HepG2 (cell line): ENCODE measurements around the gene RHBDL1. TPM values are rescaled to one million over a fixed set of nuclear protein-coding genes. Genes with fewer than 3 reads are reported as not detected.

Source experiments
- AHR ChIP-seq: IDR thresholded peaks from 2 replicates; pipeline ENCODE4 v1.6.1; 2018; ENCODE audit warnings: missing genetic modification reagents, missing compliant biosample characterization
- ARNTL ChIP-seq: sonication (generic); formaldehyde crosslinking; IDR thresholded peaks from 2 replicates; pipeline ENCODE4 v1.4.0; 2020; ENCODE audit warnings: mild to moderate bottlenecking, missing genetic modification reagents
- ERF ChIP-seq: IDR thresholded peaks from 2 replicates; pipeline ENCODE4 v1.6.1; 2018; ENCODE audit warnings: missing biosample characterization, missing genetic modification reagents
- MAF1 ChIP-seq: sonication (generic); formaldehyde crosslinking; IDR thresholded peaks from 2 replicates; pipeline ENCODE4 v1.5.0; 2020; ENCODE audit warnings: missing genetic modification reagents, borderline replicate concordance
- RAD21 ChIP-seq: fragments of 450-650 bp; formaldehyde crosslinking; IDR thresholded peaks from 2 replicates; pipeline ENCODE4 v1.5.0; 2020; ENCODE audit warnings: mild to moderate bottlenecking
- RFX3 ChIP-seq: IDR thresholded peaks from 2 replicates; pipeline ENCODE4 v1.6.1; 2016; ENCODE audit warnings: missing biosample characterization, missing genetic modification reagents
- TOE1 ChIP-seq: sonication (generic); formaldehyde crosslinking; IDR thresholded peaks from 2 replicates; pipeline ENCODE4 v1.4.0; 2020; ENCODE audit warnings: mild to moderate bottlenecking, missing genetic modification reagents
- TSC22D2 ChIP-seq: sonication (generic); formaldehyde crosslinking; IDR thresholded peaks from 2 replicates; pipeline ENCODE4 v1.5.1; 2020; ENCODE audit warnings: missing genetic modification reagents, mild to moderate bottlenecking, borderline replicate concordance
- ZC3H4 ChIP-seq: sonication (generic); formaldehyde crosslinking; IDR thresholded peaks from 2 replicates; pipeline ENCODE4 v1.4.0; 2020; ENCODE audit warnings: missing genetic modification reagents, borderline replicate concordance
- ZFYVE20 ChIP-seq: sonication (generic); formaldehyde crosslinking; IDR thresholded peaks from 2 replicates; pipeline ENCODE4 v1.8.0; 2023; ENCODE audit warnings: low read depth, mild to moderate bottlenecking, moderate library complexity, missing genetic modification reagents, borderline replicate concordance
- ZNF260 ChIP-seq: sonication (generic); formaldehyde crosslinking; IDR thresholded peaks from 2 replicates; pipeline ENCODE4 v1.4.0; 2020; ENCODE audit warnings: missing genetic modification reagents, low read depth, mild to moderate bottlenecking, borderline replicate concordance
- ZSCAN21 ChIP-seq: sonication (generic); formaldehyde crosslinking; IDR thresholded peaks from 2 replicates; pipeline ENCODE4 v1.8.0; 2022; ENCODE audit warnings: mild to moderate bottlenecking, missing genetic modification reagents, moderate library complexity, borderline replicate concordance
- ZSCAN25 ChIP-seq: sonication (generic); formaldehyde crosslinking; IDR thresholded peaks from 2 replicates; pipeline ENCODE4 v1.8.0; 2022; ENCODE audit warnings: mild to moderate bottlenecking, missing genetic modification reagents
- polyA plus RNA-seq, 8 experiments: library from polyadenylated mRNA; depleted of rRNA in 3 of 8; stranded (reverse) in 7 of 8; unstranded in 1 of 8; fragments of >200 nt; fragmentation: Illumina TruSeq in 4 of 8; extraction: Trizol in 4 of 8; gene quantifications; 2 replicates each; pipeline versions ENCODE4 v1.2.1 to v1.2.3, GENCODE V29; 2011 to 2016; ENCODE audit warnings: low read depth in 4 of 8, missing spikeins in 1 of 8, mixed read lengths in 1 of 8; ENCODE audit not compliant: insufficient read depth in 1 of 8
- total RNA-seq, 5 experiments: library from RNA; depleted of rRNA; stranded (reverse); fragments of >200 nt; fragmentation: Illumina TruSeq; extraction: Trizol; gene quantifications; 2 replicates each; pipeline ENCODE4 v1.2.3, GENCODE V29; 2016; ENCODE audit warnings: low read depth in 1 of 5
- TF ChIP-seq, protein P1 (sequence below): sonication (generic); formaldehyde crosslinking; IDR thresholded peaks from 2 replicates; pipeline ENCODE4 v1.8.1; 2022; ENCODE audit warnings: low read depth, mild to moderate bottlenecking, missing genetic modification reagents
- TF ChIP-seq, protein P2 (sequence below): sonication (generic); formaldehyde crosslinking; IDR thresholded peaks from 2 replicates; pipeline ENCODE4 v1.5.1; 2020; ENCODE audit warnings: mild to moderate bottlenecking, missing genetic modification reagents, moderate library complexity
- TF ChIP-seq, protein P3 (sequence below): IDR thresholded peaks from 2 replicates; pipeline ENCODE4 v1.6.1; 2016; ENCODE audit warnings: mild to moderate bottlenecking
- TF ChIP-seq, protein P4 (sequence below): IDR thresholded peaks from 2 replicates; pipeline ENCODE4 v1.6.1; 2012; ENCODE audit warnings: inconsistent platforms
- TF ChIP-seq, protein P5 (sequence below): IDR thresholded peaks from 2 replicates; pipeline ENCODE4 v1.6.1; 2012; ENCODE audit warnings: low read depth, low read length, improper control_type of control experiment

The RHBDL1 gene
- total and polyA plus RNA-seq, 2 of the 13 experiments (the other 11 are each of a cell fraction or from before 2014, with no cell fraction given) = 1.8 to 3.8 TPM

DNA sequence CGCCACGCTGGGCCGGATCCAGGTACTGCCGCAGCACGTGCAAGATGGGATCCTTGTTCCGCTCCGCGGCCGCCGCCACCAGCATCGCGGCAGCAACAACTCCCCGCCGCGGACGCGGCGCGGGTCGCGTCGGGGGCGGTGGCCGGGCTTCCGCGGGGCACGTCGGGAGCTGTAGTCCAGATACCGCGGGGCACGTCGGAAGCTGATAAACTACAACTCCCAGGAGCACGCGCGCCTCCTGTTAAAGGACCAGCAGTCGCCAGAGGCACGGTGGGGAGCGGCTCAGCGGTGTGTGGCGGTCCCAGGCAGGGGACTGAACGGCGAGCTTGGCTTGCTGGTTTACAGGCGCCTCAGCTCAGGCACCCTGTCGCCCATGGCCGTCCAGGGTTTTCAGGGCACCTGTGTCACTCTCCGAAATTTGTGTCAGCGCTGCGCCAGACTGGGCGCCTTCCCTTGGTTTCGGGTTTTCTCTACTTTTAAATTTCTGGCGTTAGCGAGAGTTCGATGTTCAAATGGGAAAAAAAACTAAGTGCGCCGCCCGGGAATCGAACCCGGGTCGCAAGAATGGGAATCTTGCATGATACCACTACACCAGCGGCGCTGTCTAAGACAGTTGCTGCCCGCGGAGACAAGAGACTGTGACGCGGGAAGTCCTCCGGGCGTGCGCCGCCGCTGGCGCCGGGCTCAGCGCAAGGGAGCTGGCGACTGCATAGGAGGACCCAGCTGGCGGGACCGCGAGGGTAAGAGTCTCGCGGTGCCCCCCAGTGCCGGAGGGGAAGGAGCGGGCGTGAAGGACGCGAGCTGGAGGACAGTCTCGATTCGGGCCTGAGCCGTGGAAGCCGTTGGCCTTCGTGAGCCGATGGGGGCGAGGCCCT lies 39.0 kb upstream of the RHBDL1 start, which contains the start of gene METTL26 (continued):
- TF ChIP-seq ZC3H4 (CRISPR knock-in tag) (no peak), ERF (CRISPR knock-in tag) (peak; percentile 57; the same call in 1 of the 2 replicates), ZSCAN21 (CRISPR knock-in tag) (peak; percentile 18; the same call in 1 of the 2 replicates), AHR (no peak; the same call in 1 of the 2 replicates), ARNTL (no peak), TSC22D2 (no peak), ZSCAN25 (CRISPR knock-in tag) (no peak), ZFYVE20 (CRISPR knock-in tag) (peak; percentile 84; the same call in 1 of the 2 replicates), RFX3 (no peak), MAF1 (CRISPR knock-in tag) (peak; percentile 99), ZNF260 (CRISPR knock-in tag) (no peak), RAD21 (CRISPR knock-in tag) (peak; percentile 69), TOE1 (CRISPR knock-in tag) (peak; percentile 36; the same call in 1 of the 2 replicates)
- TF ChIP-seq, protein P1, sequence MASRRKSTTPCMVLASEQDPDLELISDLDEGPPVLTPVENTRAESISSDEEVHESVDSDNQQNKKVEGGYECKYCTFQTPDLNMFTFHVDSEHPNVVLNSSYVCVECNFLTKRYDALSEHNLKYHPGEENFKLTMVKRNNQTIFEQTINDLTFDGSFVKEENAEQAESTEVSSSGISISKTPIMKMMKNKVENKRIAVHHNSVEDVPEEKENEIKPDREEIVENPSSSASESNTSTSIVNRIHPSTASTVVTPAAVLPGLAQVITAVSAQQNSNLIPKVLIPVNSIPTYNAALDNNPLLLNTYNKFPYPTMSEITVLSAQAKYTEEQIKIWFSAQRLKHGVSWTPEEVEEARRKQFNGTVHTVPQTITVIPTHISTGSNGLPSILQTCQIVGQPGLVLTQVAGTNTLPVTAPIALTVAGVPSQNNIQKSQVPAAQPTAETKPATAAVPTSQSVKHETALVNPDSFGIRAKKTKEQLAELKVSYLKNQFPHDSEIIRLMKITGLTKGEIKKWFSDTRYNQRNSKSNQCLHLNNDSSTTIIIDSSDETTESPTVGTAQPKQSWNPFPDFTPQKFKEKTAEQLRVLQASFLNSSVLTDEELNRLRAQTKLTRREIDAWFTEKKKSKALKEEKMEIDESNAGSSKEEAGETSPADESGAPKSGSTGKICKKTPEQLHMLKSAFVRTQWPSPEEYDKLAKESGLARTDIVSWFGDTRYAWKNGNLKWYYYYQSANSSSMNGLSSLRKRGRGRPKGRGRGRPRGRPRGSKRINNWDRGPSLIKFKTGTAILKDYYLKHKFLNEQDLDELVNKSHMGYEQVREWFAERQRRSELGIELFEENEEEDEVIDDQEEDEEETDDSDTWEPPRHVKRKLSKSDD (CRISPR knock-in tag) = no peak; the same call in 1 of the 2 replicates
- TF ChIP-seq, protein P2, sequence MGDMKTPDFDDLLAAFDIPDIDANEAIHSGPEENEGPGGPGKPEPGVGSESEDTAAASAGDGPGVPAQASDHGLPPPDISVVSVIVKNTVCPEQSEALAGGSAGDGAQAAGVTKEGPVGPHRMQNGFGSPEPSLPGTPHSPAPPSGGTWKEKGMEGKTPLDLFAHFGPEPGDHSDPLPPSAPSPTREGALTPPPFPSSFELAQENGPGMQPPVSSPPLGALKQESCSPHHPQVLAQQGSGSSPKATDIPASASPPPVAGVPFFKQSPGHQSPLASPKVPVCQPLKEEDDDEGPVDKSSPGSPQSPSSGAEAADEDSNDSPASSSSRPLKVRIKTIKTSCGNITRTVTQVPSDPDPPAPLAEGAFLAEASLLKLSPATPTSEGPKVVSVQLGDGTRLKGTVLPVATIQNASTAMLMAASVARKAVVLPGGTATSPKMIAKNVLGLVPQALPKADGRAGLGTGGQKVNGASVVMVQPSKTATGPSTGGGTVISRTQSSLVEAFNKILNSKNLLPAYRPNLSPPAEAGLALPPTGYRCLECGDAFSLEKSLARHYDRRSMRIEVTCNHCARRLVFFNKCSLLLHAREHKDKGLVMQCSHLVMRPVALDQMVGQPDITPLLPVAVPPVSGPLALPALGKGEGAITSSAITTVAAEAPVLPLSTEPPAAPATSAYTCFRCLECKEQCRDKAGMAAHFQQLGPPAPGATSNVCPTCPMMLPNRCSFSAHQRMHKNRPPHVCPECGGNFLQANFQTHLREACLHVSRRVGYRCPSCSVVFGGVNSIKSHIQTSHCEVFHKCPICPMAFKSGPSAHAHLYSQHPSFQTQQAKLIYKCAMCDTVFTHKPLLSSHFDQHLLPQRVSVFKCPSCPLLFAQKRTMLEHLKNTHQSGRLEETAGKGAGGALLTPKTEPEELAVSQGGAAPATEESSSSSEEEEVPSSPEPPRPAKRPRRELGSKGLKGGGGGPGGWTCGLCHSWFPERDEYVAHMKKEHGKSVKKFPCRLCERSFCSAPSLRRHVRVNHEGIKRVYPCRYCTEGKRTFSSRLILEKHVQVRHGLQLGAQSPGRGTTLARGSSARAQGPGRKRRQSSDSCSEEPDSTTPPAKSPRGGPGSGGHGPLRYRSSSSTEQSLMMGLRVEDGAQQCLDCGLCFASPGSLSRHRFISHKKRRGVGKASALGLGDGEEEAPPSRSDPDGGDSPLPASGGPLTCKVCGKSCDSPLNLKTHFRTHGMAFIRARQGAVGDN (CRISPR knock-in tag) = peak; percentile 93
- TF ChIP-seq, protein P3, sequence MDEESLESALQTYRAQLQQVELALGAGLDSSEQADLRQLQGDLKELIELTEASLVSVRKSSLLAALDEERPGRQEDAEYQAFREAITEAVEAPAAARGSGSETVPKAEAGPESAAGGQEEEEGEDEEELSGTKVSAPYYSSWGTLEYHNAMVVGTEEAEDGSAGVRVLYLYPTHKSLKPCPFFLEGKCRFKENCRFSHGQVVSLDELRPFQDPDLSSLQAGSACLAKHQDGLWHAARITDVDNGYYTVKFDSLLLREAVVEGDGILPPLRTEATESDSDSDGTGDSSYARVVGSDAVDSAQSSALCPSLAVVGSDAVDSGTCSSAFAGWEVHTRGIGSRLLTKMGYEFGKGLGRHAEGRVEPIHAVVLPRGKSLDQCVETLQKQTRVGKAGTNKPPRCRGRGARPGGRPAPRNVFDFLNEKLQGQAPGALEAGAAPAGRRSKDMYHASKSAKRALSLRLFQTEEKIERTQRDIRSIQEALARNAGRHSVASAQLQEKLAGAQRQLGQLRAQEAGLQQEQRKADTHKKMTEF (CRISPR knock-in tag) = peak; percentile 73
- TF ChIP-seq, protein P4, sequence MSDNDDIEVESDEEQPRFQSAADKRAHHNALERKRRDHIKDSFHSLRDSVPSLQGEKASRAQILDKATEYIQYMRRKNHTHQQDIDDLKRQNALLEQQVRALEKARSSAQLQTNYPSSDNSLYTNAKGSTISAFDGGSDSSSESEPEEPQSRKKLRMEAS = peak; percentile 96
- TF ChIP-seq, protein P5, sequence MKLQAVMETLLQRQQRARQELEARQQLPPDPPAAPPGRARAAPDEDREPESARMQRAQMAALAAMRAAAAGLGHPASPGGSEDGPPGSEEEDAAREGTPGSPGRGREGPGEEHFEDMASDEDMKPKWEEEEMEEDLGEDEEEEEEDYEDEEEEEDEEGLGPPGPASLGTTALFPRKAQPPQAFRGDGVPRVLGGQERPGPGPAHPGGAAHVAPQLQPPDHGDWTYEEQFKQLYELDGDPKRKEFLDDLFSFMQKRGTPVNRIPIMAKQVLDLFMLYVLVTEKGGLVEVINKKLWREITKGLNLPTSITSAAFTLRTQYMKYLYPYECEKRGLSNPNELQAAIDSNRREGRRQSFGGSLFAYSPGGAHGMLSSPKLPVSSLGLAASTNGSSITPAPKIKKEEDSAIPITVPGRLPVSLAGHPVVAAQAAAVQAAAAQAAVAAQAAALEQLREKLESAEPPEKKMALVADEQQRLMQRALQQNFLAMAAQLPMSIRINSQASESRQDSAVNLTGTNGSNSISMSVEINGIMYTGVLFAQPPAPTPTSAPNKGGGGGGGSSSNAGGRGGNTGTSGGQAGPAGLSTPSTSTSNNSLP = 0 out of 2 replicates have a peak, but pooled peaks have one; percentile 7
